GM21825 (cell line): Measurements from ENCODE around the gene WBP2NL.
"Not testable (repeated sequence)": the region's sequence is repeated elsewhere in the genome, so short reads cannot be mapped to it uniquely, and the experiment has no call there.

Experiments used
- ATAC-seq: cut with Tn5 transposase; IDR thresholded peaks from one replicate; pipeline ENCODE4 v1.9.1; 2021; ENCODE audit warnings: mild to moderate bottlenecking, moderate library complexity; ENCODE audit not compliant: unreplicated experiment

WBP2NL gene, protein sequence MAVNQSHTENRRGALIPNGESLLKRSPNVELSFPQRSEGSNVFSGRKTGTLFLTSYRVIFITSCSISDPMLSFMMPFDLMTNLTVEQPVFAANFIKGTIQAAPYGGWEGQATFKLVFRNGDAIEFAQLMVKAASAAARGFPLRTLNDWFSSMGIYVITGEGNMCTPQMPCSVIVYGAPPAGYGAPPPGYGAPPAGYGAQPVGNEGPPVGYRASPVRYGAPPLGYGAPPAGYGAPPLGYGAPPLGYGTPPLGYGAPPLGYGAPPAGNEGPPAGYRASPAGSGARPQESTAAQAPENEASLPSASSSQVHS

DNA sequence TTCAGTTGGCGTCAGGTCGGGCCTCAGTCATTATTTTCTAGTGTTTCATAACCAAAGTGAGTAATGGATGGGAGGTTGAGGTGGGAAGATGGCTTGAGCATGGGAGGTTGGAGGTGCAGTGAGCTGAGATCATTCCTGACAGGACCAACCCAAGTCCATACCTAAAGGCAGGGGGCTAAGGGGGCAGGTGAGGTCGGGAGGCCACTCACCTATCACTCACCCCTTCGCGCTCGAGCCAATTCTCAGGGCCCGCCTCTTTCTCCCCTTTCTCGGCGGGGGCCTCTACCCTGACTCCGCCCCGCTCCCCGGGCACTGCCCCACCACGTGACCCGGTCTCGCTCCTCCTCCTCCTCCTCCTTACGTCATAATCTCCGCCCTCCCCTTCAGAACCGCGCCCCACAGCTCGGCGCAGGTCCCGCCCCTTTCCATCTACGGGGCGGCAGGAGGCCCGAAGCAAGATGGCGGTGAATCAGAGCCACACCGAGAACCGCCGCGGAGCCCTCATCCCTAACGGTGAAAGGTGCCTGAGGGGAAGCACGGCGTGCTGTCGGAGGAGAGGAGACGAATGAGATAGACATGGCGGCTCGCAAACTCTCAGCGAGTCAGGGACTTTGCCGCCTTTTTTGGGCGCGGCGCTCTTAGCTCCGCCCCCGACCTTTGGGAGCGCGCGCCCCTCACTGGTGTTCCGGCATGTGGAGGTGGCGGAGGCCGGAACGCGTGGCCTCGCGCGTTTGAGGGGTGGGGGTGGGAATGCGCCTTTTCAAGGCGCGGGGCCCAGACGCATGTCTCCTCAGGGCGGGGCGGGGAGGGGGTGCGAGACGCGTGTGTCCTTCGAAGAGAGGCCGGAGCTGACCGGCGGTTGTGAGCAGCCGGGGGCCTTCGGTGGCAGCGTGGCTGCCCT is at the start of gene WBP2NL:
WBP2NL (plus strand) TSS at position 428 of the 901 bp plus-strand sequence; CDS start at position 459, 31 bp downstream.
- ATAC-seq = peak; percentile 89

DNA sequence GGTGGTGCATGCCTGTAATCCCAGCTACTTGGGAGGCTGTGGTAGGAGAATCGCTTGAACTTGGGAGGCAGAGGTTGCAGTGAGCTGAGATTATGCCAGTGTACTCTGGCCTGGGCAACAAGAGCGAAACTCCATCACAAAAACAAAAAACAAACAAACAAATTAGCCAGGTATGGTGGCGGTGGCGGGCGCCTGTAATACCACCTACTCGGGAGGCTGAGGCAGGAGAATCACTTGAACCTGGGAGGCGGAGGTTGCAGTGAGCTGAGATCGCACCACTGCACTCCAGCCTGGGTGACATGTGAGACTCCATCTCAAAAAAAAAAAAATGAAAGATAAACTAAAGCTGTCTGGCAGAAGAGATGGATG is 49.7 kb upstream of the WBP2NL start:
- not testable (repeated sequence) for ATAC-seq

DNA sequence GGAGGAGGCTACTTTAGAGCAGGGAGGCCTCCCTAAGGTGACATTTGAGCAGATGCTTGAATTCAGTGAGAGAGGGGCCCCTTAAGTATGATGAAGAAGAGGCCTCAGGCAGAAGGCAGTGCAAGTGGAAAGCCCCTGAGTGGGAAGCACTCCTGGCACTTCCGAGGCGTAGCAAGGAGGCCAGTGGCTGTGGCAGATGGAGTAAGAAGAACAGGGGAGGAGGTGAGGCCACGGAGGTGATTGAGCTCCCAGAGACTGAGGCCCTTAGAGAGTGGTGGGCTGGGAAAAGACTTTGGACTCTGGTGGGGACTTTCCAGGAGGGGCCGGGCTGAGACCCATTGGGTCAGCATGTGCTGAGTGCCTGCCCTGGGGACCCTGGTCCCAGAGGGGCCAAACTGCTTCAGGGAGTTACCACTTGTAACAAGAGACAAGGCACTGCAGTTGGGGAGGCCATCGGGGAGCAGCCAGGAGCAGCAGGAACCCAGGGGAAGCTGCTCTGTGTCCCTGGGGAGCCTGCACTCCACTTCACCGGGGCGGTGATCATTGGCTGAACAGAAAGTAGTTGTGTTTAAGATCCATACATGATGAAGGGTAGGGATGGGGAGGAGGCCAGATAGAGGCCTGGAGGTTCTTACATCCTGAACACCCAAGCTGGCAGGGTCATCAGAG is 49.2 kb upstream of the WBP2NL start:
- ATAC-seq = no peak

DNA sequence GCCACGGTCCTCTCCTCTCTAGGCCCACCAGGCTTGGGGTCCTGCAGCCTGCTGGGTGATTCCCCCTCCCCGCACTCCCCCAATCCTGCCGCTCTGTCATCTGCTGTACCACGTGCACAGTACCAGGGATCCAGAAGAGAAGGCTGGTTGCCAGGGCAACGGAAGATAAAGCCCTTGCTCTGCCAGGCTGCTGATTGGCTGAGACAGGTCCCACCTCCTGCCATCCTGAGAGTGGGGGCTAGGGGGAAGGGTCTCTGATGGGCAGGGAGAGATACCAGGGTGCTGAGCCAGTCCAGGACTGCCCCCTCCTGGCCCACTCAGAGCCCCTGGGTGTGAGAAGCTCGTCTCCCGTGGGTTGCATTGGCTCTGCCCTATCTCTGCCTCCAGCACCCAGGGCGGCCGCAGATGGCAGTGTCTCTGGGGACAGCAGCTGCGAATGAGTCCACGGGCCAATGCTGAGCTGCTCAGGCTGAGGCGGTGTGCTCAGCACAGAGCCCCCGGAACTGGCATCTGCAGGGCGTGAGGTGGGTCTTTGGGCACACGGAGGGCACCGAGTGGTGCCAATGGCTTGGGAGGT is 46.6 kb upstream of the WBP2NL start, which contains the start of gene SMIM45:
SMIM45 (plus strand) TSS at position 253 of the 577 bp plus-strand sequence.
- no peak for ATAC-seq

DNA sequence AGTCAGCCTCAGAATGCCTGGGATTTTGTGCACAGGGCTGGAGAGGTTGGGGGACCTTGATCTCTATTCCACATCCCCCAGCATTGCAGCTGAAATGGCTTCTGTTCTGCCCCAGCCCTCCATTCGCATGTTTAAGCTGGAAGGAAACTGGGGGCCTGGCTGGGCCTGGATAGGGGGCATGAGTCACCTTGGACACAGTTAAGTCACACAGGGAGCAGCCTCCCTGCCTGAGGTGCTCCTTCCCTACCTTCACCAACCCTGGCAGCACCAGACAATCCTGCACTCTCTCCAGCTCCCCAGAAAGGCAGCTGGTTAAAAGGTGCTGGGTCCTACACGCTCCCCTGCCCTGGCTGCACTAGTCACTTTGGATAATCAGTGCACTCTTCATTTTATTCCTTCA is 45.9 kb upstream of the WBP2NL start:
- ATAC-seq = no peak

DNA sequence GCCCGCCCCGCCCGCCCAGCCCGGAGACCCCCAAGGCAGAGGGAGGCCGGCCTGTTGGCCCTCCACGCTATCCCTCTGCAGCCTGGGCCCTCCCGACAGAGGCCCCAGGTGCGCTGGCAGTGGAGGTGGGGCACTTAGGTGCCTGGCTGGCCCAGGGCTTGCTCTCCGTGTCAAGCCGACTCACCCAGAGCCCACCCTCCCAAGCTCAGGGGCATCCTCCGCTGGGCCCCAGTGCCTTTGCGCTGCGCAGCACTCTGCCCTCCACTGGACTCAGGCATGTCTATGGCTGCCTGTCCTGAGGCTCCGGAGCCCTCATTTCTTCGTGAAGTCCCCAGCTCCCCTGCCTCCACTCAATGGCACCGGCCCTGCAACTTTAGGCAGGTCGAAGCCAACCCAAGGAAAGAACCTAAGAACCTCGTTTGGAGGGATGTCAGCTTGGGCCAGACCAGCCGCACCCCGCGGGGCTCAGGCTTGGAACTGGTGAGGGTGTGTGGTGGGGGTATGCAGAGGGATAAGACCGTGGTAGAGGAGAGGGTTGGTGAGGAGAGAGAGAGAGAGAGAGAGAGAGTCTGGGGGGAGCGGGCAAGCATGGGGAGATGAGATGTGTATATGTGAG is 40.5 kb upstream of the WBP2NL start:
- ATAC-seq = no peak

DNA sequence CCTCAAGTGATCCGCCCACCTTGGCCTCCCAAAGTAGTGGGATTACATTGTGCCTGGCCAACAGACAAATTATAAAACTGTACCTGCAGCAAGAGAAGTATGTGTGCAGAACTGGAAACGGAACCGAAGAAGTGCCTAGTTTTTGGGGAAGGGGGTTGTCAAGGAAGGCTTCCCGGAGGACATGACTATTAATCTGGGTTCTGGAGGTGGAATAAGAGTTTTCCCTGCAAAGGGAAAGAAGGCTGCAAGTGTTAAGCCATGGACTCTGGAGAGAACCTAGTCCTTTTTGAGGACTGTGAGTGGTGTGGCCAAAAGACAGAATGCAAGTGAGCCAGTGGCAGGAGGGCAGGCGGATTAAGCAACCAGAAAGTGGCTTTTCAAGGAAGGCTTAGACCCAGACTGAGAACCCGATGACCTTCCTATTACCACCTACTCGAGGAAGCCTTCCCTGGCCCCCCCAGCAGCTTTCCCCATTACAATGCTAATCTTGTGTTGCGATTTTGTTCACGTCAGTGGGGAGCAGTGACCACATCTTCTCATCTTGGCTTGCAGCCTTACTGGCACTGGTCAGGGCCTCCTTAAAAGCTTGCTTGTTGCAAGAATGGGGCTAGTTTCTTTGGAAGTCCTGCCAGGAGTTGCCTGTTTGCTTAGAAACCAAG is 35.0 kb upstream of the WBP2NL start:
- no peak for ATAC-seq

DNA sequence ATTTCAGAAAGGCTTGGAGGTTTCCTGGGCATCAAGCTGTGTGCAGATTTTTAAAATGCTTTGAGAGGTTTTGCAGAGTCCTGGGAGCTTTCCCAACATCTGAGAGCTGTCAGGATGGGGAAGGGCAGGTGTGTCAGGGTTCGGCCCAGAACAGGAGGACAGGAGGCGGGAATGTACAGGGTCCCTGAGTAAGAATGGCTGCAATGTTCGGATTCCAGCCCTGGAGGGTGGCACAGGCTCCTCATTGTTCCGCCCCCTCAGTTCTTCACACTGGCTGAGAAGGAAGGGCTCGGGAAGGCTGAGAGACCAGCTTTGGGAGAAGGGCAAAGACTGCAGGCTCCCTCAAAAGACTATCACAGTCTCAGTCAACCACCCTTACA is 34.5 kb upstream of the WBP2NL start:
- ATAC-seq = no peak

DNA sequence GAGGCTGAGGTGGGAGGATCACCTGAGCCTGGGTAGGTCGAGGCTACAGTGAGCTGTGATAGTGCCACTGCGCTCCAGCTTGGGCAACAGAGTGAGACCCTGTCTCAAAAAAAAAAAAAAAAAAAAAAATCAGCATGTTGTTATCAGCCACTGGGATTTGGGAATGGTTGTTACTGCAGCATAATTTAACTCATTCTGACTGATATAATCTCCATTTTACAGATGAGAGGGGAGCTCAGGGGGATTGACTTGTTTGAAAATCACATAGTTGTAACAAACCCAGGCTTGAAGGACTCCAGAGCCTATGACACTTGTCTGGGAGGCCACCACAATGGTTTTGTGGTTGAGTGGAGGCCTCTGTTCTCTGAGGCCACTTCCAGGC is 32.4 kb upstream of the WBP2NL start:
- no peak for ATAC-seq

DNA sequence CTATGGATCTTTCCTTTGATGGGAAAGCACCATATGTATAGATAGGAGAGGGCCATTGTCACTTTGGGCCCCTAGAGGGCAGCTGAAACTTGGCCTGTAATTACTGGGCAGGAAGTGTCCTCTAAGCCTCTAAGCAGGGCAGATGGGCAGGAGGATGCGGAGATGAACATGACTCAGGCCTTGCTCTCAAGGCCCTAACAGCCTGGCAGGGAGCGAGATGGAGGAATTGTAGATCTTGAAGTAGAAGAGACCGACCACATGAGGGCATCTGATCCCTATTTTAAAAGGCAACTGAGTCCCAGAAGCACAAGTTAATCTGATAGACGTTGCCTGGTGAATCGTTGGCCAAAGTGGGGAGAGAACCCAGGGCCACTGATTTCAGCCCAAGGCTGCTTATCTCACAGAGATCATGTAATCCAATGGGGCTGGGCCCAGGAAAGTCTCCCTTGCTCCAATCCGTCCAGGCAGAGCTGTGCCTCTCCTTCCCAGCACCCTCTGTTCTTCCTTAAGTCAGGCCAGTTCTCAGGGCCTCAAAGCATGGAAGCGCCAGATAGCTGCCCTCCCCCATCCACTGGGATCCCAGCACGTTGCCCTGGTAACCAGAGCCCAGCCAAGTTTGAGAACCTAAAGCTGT is 31.9 kb upstream of the WBP2NL start:
- no peak for ATAC-seq

DNA sequence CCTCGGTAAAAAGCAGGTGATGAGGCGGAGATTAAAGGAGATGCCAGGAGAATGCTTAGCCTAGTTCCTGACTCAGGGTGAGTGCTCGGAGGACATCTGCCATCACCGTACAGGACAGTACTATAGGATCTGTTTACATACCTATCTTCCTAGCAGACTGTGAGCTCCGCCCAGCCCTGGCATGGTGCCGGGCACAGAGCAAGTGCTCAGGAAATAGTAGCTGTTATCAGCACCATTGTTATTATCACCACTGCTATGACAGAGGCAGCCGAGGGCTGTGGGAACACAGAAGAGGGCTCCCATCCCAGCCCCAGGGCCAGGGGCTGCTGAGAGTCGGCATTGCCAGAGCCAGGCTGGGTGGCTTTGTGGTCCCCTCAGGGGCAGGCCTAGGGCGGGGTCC is 30.0 kb upstream of the WBP2NL start:
- no peak for ATAC-seq

DNA sequence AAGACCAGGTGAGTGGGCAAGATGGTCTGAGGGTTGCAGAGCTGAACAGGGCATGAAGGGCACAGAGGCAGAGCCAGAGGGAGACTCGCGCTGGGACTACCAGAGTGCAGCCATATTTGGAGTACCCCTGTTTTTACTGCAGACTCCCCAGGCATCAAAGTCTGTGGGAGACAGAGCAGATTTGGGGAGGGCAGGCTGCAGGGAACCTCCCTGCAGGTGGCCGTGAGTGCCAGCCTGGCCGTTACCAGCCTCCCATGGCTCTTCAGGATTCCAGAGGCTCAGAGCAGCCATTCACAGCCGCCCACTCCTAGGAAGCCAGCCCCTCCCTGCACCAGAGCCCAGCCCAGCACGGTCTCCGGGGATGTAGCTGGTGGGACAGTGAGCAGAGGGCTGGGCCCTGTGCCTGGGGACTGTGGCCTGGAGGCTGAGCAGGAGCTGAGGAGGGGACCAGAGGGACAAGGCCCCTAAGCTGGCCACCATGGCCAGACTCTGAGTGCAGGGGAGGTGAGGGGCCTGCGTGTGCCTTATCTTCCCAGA is 29.4 kb upstream of the WBP2NL start, which contains the start of gene SEPTIN3:
SEPTIN3 (plus strand) TSS at position 334 of the 537 bp plus-strand sequence. CDS start 2,050 bp downstream, outside the sequence.
- no peak for ATAC-seq

DNA sequence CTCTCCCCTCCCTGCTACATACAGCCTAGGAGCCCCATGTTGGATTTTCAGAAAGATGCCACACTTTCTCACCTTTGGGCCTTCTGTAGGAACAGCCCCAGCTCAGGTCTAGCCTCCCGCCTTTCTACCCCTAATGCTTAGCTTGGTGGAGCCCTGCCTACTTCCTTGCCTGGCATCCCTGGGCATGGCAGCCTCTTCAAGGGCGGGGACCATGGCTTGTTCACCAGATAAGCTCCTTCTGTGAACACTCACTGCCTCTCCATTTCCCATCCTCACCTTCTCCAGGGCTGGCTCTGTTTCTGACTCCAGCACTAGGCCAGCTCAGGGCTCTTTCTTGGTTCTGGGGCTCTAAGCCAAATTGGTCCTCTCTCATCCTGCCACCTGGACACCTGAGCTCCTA is 28.0 kb upstream of the WBP2NL start:
- ATAC-seq = no peak

DNA sequence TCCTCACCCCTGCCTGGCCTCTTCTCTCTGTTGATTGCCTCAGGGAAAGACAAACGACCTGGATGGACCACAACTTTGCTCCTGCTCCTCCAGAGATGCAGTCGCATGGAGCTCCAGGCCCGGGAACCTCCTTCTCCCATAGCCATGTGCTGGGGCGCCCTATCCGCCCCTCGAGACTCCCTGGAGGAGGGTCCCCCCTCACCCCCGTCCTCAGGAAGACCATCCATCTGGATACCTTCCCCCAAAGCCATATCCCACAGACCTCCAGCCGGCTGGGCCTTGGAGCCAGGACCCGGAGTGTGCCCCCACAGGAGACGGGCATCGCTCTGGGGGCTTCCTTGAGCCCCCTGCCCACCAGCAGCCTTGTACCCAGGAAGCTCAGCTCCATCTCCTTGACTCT is 27.2 kb upstream of the WBP2NL start:
- no peak for ATAC-seq

DNA sequence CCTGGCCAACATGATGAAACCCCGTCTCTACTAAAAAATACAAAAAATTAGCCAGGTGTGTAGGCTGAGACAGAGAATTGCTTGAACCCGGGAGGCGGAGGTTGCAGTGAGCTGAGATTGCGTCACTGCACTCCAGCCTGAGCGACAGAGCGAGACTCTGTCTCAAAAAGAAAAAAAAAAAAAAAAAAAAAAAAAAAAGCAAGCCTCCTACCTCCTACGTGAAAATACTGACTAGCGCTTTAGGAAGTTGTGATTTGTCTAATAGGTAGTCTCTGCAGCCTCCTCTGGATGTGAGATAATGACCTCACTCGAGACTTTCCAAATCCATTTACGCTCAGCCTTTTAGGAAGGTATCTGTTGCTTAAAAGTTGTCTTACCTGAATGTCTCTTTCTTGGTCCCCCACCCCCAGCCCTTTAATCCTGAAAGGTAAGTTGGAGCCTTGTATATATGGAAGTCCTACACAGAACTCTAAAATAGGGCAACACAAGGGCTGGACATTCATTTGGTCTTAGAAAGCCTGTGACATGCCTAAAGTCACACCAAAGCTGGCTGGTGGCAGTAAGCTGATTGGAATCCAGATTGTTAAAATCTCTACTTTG is 23.8 kb upstream of the WBP2NL start:
- no peak for ATAC-seq

DNA sequence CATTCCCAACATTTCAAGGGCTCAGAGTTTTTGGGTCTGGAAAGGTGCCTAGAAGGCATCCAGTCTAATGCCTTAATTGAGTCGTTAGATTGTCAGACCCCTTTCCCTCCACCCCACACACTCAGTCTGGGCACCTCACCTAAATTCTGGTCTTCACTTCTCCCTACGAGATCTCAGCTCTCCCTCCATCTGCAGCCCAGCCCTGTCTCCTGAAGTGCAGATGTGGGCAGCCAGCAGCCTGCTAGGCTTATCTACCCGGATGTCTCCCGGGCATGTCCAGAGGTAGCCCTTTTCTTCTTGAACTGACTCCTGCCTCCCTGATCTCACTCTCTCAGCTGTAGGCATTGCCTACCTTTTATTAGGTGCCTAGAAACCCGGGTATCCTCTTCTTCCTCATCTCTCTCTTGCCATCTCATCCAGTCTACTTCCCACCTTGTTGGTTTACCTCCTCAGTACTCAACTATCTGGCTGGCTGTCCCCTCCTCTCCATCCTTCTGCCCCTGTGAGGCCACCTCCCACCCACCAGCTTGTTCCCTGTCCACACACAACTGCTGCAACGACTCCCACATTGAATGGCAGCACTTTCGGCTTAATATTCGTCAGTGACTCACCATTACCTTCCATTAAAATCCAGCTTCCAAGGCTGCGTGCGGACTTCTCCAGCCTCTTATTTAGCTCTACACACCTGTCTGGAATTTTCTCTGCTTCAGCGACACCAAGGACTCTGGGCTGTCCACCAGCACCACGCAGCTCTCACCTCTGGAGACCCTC is 23.1 kb upstream of the WBP2NL start:
- no peak for ATAC-seq

DNA sequence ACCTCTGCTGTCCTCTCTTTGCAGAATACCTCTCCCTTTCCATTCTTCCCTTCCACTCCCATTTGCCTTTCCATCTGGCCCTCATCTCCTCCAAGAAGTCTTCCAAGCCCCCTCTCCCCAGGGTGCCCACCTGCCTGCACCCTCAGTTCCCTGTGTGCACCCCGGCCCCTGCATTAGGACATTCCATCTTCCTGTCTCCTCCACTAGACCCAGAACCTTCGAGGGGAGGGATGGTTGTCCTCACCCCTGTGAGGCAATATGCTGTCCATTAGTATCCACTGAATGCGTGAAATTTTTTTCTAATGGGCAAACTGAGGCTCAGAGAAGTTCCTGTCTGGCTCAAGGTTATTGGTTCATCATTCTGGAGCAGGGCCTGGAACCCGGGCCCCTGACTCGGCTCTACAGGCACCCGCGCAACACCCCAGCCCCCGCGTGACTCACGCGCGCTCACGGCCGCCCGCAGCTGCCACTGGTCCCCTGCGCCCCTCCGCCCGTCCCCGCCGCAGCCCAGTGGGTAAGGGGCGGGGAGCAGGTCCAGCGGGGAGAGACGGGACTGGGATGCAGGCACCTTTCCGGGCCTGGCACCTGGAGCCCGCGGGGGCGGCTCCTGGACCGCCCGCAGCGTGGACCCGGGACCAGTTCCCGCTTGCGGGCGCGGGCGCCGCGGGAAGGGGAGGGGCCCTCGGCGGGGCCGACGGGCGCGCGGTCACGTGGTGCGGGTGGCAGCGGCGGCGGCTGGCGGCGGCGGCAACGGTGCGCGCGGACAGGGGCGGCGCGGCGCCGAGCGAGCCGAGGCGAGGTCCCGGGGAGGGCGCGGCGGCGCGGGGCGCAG is 22.3 kb upstream of the WBP2NL start:
- no peak for ATAC-seq
